T-helper 1 cell (primary cell): ENCODE data around the gene CHODL.

Experiments
- DNase-seq, 5 donors: peaks; one replicate each; pipeline ENCODE4 v3.0.0-alpha.2; 2012 to 2020
- total RNA-seq, 4 donors: gene quantifications; one replicate each; lab custom pipeline; 2026; lab: John Stamatoyannopoulos, UW

CHODL gene, protein sequence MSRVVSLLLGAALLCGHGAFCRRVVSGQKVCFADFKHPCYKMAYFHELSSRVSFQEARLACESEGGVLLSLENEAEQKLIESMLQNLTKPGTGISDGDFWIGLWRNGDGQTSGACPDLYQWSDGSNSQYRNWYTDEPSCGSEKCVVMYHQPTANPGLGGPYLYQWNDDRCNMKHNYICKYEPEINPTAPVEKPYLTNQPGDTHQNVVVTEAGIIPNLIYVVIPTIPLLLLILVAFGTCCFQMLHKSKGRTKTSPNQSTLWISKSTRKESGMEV
- total RNA-seq, result 0.12 to 0.61 (median 0.46) reads per million in 4 donors

DNA sequence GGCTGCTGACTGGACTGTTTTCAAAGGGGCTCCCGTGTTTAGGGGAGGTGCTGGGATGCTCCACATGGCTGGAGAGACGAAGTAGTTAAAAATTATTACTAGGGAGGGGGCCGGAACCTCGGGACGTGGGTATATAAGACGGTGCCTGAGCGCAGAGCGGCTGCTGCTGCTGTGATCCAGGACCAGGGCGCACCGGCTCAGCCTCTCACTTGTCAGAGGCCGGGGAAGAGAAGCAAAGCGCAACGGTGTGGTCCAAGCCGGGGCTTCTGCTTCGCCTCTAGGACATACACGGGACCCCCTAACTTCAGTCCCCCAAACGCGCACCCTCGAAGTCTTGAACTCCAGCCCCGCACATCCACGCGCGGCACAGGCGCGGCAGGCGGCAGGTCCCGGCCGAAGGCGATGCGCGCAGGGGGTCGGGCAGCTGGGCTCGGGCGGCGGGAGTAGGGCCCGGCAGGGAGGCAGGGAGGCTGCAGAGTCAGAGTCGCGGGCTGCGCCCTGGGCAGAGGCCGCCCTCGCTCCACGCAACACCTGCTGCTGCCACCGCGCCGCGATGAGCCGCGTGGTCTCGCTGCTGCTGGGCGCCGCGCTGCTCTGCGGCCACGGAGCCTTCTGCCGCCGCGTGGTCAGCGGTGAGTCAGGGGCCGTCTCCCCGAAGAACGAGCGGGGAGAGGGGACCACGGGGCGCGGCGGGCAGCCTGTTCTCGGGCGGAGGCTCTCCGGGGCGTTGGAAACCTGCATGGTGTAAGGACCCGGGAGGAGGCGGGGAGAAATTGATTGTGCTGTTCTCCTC, at the start of gene CHODL:
Gene CHODL (plus strand): TSS at position 163 of the 793 bp plus-strand sequence. CDS start 391 bp downstream, at position 554.
- no peak for DNase-seq

DNA sequence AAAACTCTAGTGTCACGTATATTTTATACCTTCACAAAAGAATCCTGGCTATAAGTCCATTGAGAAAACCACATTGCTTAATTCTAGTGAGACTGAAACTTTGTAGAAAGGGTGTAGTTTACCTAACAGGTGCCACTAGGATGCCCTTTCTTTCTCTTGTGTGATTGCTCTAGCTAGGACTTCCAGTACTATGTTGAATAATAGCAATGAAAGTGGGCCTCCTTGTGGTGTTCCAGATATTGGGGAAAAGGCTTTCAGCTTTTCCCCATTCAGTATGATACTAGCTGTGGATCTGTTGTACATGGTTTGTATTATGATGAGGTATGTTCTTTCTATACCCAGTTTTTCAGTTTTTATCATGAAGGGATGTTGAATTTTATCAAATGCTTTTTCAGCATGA, 39.7 kb upstream of the CHODL start:
- DNase-seq, result no peak

GRCh38 chr21:18218331-18218730, 26.3 kb upstream of the CHODL start:
- no peak for DNase-seq

GRCh38 chr21:18220498-18220897, 24.1 kb upstream of the CHODL start:
- no peak for DNase-seq

DNA sequence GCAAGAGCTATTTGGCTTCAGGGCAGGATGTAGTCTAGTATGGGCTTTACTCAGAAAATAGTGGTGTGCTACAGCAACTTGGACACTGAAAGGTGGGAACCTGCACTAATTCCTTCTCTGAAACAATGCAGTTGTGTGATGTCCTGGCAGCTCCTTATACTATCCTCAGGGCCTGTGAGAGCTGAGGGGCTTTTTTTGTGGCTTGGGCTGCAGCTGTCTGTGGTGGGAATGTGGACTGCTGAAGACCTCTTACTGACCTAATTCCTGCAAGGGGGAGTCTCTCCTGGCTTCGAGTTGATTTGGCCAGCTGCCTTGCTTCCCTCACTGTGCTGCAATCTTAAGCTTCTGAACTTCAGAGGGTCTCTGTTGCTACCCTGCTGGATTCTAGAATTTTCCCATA, 22.3 kb upstream of the CHODL start:
- no peak for DNase-seq

DNA sequence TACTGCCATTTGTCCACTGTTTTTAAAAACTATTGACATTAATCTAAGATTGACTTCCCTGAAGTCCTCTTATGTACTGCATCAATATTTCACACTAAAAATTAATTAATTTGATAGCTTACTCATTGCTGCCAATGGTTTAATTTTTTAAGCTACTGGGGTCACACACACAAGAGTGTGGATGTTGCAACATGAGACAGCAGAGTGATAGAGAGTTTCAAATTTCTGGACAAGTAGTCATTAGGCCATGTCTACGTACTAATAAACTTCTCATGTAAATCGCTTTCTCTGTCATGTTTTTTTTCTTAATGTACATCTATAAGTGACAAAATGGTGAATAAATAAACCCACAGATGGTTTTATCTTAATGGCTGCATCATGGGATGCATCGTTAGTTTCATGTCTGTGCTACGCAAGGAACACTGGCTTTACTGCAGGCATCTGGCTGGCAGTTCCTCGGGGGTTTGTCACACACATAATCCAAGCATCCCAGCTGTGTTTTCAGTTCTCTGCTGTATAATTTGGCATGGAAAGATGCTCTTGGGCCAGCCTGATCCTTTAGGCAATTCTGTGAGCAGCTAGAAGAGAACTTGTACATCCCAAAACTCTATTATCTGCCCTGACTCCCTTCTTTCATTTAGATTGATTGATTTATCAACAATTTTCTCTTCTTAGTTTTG, 16.4 kb upstream of the CHODL start:
- no peak for DNase-seq

DNA sequence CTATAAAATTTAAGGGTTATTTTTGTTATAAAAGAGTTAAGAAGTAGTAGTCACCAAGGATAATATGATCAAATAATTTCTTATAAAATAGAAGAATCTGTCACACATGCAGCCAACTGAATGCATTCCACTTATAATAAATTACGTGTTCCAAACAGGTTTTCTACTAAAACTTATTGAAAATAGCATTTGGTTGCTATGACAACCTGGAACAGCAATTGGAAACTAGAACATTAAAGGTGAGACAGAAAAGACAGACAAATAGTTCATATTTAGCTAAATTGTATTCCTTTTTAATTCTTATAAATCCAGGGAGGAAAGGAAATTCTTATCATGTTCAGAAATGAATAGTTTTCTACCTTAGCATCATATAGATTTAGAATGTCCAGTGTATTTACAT, 9.1 kb upstream of the CHODL start:
- no peak for DNase-seq

- no peak for DNase-seq
Measured at GRCh38 chr21:18245464-18245967, 883 bp downstream of the CHODL start.

- no peak for DNase-seq
Measured at GRCh38 chr21:18248171-18248570, 3.5 kb downstream of the CHODL start.

DNA sequence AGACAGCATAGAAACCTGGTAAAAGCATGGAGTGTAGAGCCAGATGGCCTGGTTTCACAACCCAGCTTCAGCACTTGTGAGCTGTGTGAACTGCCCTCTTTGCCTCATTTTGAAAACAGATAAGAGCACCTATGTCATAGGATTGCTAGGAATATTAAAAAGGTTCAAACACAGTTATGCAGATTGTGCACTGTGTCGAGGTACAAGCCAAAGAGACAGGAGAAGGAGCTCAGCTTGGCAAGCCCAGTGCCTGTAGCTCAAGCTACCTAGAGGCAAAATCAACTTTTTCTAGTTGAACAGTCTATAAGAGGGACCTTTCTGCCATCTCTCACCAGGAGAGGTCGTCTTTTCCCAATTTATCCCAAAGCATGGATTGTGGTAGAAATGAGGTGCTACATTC, 5.0 kb downstream of the CHODL start:
- no peak for DNase-seq

GRCh38 chr21:18251065-18251464, 6.4 kb downstream of the CHODL start:
- no peak for DNase-seq

DNA sequence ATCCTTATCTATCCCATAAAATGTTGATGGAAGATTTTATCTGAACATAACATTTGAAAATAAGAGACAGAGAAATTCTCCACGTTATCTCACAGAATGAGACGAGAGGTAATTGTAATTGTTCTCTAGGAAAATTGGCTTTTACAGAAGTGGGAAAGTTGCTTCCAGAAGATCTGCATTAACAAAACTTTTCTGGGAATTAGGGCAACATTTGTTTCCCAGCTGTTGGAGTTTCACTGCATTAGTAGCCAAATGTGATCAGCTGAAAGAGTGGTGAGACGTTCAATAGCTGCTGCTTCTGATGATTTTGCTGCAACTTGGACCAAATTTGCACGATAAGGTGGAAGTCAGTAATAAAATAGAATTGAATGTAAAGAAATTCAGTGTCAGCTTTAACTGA, 7.6 kb downstream of the CHODL start:
- no peak for DNase-seq

DNA sequence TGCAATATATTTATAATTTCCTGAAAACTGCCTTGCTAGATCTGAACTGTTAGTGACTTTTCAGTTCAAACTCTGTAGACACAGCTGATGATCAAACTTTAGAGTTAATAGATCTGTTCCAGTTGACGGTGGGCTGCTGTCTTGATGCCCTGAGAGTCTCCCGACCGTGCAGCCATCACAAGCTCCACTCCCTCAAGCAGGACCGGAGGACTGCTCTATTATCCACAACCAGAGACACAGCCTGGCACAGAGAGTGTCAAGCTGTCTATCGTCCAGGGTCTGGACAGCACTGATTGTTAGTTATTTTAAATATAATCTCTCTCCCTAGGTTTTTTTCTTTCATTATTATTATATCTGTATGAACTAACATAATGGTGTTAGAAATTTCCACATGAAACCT, 8.0 kb downstream of the CHODL start:
- no peak for DNase-seq

DNA sequence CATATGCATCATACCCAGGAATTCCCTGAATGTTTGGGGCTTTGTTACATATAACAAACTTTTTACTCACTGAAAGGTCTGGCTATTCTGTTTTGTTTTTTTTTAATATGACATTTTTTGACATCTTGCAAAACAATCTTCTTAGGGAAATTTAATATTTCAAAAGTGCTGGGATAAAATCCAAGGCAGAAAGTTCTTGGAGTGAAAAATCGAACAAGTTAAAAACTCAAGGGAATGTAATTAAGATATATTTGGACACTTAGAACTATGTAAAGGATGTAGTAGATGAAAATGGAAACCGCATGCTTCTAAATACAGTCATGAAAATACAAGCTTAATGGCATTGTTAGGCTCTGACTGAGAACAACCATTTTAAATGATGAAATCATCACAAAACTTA, 8.6 kb downstream of the CHODL start:
- no peak for DNase-seq

- DNase-seq, result no peak
Measured at GRCh38 chr21:18253799-18254198, 9.2 kb downstream of the CHODL start.

GRCh38 chr21:18265944-18266343, 21.3 kb downstream of the CHODL start:
- no peak for DNase-seq

- no peak for DNase-seq
Measured at GRCh38 chr21:18267496-18267895, 22.9 kb downstream of the CHODL start.

DNA sequence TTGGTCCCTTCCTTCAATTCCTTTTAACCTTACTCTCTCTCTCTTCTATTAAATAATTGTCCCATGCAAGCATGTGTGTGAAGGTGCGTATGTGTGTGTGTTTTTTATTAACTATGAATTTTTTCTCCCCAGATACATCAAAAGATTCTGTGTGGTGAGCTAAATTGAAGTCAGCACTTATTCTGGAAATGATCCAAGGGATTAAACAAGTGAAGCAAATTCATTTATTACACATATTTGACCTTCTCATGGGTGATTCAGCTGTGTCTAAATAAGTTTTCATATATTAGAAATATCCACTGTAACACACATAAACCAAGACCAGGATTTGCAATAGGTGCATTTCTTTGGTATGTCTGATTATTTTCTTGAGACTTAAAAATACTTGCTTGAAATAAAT, 24.3 kb downstream of the CHODL start:
- no peak for DNase-seq

DNA sequence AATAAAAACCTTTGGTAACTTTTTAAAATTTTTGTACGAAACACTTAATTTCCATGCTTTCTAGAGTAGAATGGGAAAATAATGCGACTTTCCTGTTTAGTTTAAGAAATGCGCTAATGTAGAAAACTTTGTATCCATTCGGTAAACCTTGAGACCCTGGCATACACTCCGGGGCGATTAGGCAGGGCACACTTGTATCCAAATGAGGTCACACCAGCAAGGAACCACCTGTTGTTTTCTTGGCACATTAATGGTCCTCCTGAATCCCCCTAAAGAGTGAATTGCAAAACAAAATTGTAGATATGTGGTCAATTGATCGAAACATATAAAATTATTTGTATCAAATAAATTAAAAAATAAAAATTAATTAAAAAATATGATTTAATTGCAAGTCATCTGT, 25.2 kb downstream of the CHODL start:
- DNase-seq, result no peak

GRCh38 chr21:18273400-18273799, 28.8 kb downstream of the CHODL start:
- DNase-seq, result no peak

DNA sequence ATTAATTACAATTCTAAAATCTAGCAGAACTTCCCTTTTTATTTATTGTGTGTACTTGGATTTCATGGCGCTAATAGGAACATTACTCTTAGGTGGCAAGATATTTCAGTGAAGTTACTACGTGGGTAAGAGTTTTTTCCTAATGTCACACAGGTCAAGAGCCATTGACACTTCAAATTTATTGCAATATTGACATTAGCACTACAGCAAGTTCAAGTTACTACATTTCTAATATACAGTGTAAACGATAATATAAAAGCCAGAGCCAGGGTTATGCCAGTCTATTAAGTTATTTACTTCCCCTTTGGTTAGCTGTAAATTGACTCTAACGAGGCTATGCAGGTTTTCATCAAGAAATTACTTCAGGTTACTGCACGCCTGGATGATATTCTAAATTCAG, 29.7 kb downstream of the CHODL start:
- no peak for DNase-seq

DNA sequence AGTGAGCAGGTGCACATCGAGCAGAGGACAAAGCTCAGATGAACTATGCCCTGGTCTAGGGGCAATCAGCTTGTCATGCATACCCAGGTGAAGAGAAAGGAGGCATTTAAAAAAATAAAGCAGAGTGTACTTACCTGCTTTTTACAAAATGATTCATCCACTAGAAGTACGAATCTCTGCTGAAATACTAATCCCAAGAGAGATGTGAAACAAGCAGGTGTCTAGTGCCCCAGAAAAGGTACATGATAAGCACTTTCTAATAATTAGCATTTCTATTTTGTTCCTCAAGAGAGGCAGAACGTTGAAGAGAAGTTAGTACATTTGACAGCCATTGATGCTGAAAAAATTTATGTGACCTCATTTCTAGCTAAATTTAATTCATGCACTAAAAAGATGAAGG, 31.1 kb downstream of the CHODL start:
- DNase-seq, result no peak

DNA sequence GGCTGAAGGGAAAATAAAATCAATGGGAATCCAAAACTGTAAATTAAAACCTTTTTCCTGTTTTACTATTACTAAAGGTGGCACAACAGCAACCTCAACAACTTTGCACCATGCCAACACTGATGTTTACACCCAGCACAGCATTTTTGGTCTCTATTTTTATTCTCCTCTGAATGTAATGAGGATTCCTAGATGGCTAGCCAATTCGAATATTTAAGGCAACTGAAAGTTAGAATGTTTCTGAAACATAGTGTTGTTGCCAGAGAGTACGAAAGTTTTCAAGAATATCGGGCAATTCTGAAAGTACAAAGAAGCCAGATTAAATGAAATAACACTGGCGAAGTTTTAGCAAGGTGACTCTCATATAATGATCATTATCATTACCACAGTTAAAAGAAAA, 40.7 kb downstream of the CHODL start:
- DNase-seq, result no peak

DNA sequence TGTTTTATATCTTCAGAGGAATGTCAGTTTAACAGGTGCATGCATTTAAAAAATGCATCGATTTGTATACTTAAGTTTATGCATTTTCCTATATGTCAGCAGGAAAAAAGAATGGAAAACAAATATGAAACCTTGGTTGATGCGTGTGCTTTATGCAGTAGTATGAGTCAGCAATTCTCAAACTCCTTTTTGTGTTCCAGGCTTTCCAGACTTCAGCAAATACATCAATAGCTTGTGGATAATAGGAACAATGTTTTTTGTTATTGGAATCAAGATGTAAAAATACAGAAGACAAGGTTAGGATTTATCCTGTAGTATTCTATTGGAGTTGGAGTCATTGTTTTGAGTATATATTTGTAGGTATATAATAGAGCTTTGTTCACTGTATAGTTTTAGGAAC, 45.2 kb downstream of the CHODL start:
- DNase-seq, result no peak
